Activated naive CD8-positive, alpha-beta T cell treated with anti-CD3 and anti-CD28 coated beads, Interleukin-2, amount 50 U/mL, for 24 hours (primary cell): Measurements from ENCODE around the gene MYH14.

ENCODE experiments used
- ATAC-seq: fragments of 150-1000 bp; cut with Tn5 transposase; one replicate; pipeline ENCODE4 v1.10.0; 2021
- DNase-seq: peaks from one replicate; pipeline ENCODE4 v3.0.0; 2021
- H3K27ac Mint-ChIP-seq: one replicate; pipeline ENCODE4 v1.8.0; 2021; ENCODE audit warnings: mild to moderate bottlenecking, mixed read lengths
- H3K27me3 Mint-ChIP-seq: one replicate; pipeline ENCODE4 v1.8.0; 2021; ENCODE audit warnings: mixed read lengths
- H3K36me3 Mint-ChIP-seq: one replicate; pipeline ENCODE4 v1.8.0; 2021; ENCODE audit warnings: low read depth, mixed read lengths
- H3K4me1 Mint-ChIP-seq: one replicate; pipeline ENCODE4 v1.8.0; 2021; ENCODE audit warnings: mixed read lengths
- H3K4me3 Mint-ChIP-seq: one replicate; pipeline ENCODE4 v1.8.0; 2021; ENCODE audit warnings: mild to moderate bottlenecking, moderate library complexity, mixed read lengths
- H3K9me3 Mint-ChIP-seq: one replicate; pipeline ENCODE4 v1.8.0; 2021; ENCODE audit warnings: mixed read lengths

MYH14 gene

GRCh38 chr19:50250450-50251136 lies 47.2 kb downstream of the MYH14 start:
- Mint-ChIP-seq H3K27me3 (peaks cover 12% of the 10 kb centered on the region), H3K9me3 (peaks cover 20% of the 10 kb centered on the region), H3K27ac (no peak overlapping the region), H3K4me3 (no peak overlapping the region), H3K4me1 (no peaks in the 10 kb centered on the region), H3K36me3 (peaks cover 2% of the 10 kb centered on the region)
- no peak for ATAC-seq
- no peak for DNase-seq

- H3K27ac Mint-ChIP-seq = no peak overlapping the region
Measured at GRCh38 chr19:50252111-50252886, 48.9 kb downstream of the MYH14 start.

GRCh38 chr19:50252887-50253268 lies 49.5 kb downstream of the MYH14 start:
- Mint-ChIP-seq H3K4me1 (no peaks in the 10 kb centered on the region), H3K27me3 (peaks cover 15% of the 10 kb centered on the region), H3K4me3 (no peak overlapping the region), H3K36me3 (peaks cover 2% of the 10 kb centered on the region), H3K9me3 (peaks cover 20% of the 10 kb centered on the region), H3K27ac (no peak overlapping the region)
- no peak for DNase-seq
- no peak for ATAC-seq

More at GRCh38 chr19:50252111-50252886, 48.9 kb downstream of the MYH14 start:
- peak; percentile 52 for DNase-seq
- H3K4me3 Mint-ChIP-seq = no peak overlapping the region
- H3K4me1 Mint-ChIP-seq = no peaks in the 10 kb centered on the region
- H3K9me3 Mint-ChIP-seq = peaks cover 20% of the 10 kb centered on the region
- peaks cover 2% of the 10 kb centered on the region for H3K36me3 Mint-ChIP-seq
- peaks cover 12% of the 10 kb centered on the region for H3K27me3 Mint-ChIP-seq
- no peak for ATAC-seq

- DNase-seq (no peak), ATAC-seq (no peak)
- Mint-ChIP-seq H3K36me3 (peaks cover 2% of the 10 kb centered on the region), H3K27ac (no peak overlapping the region), H3K9me3 (peaks cover 20% of the 10 kb centered on the region), H3K4me1 (no peaks in the 10 kb centered on the region), H3K4me3 (no peak overlapping the region), H3K27me3 (peaks cover 13% of the 10 kb centered on the region)
Measured at GRCh38 chr19:50255115-50255514, 51.7 kb downstream of the MYH14 start.

GRCh38 chr19:50257141-50257540 lies 53.7 kb downstream of the MYH14 start:
- H3K4me1 Mint-ChIP-seq = no peaks in the 10 kb centered on the region
- DNase-seq (no peak), ATAC-seq (no peak)
- H3K36me3 Mint-ChIP-seq = peaks cover 2% of the 10 kb centered on the region
- no peak overlapping the region for H3K4me3 Mint-ChIP-seq
- H3K27me3 Mint-ChIP-seq = peaks cover 13% of the 10 kb centered on the region
- peaks cover 20% of the 10 kb centered on the region for H3K9me3 Mint-ChIP-seq
- H3K27ac Mint-ChIP-seq = no peak overlapping the region

GRCh38 chr19:50258918-50259372 lies 55.5 kb downstream of the MYH14 start:
- Mint-ChIP-seq H3K4me3 (no peak overlapping the region), H3K36me3 (no peaks in the 10 kb centered on the region), H3K27me3 (peaks cover 13% of the 10 kb centered on the region), H3K27ac (no peak overlapping the region), H3K9me3 (peaks cover 13% of the 10 kb centered on the region), H3K4me1 (no peaks in the 10 kb centered on the region)
- ATAC-seq = no peak
- DNase-seq = peak; percentile 53

- ATAC-seq (no peak), DNase-seq (no peak)
- H3K36me3 Mint-ChIP-seq = no peaks in the 10 kb centered on the region
- no peaks in the 10 kb centered on the region for H3K4me1 Mint-ChIP-seq
- no peaks in the 10 kb centered on the region for H3K9me3 Mint-ChIP-seq
- H3K27ac Mint-ChIP-seq = no peak overlapping the region
- peaks cover 10% of the 10 kb centered on the region for H3K27me3 Mint-ChIP-seq
- H3K4me3 Mint-ChIP-seq = no peak overlapping the region
Measured at GRCh38 chr19:50261446-50261970, 58.1 kb downstream of the MYH14 start.

GRCh38 chr19:50263176-50263575 lies 59.8 kb downstream of the MYH14 start:
- no peaks in the 10 kb centered on the region for H3K36me3 Mint-ChIP-seq
- no peak overlapping the region for H3K4me3 Mint-ChIP-seq
- H3K4me1 Mint-ChIP-seq = no peaks in the 10 kb centered on the region
- no peak overlapping the region for H3K27ac Mint-ChIP-seq
- no peak for ATAC-seq
- peaks cover 16% of the 10 kb centered on the region for H3K27me3 Mint-ChIP-seq
- DNase-seq = no peak
- H3K9me3 Mint-ChIP-seq = no peaks in the 10 kb centered on the region

- DNase-seq (no peak), ATAC-seq (no peak)
- Mint-ChIP-seq H3K36me3 (no peaks in the 10 kb centered on the region), H3K27ac (no peak overlapping the region), H3K4me3 (no peak overlapping the region), H3K27me3 (peaks cover 17% of the 10 kb centered on the region), H3K4me1 (no peaks in the 10 kb centered on the region), H3K9me3 (no peaks in the 10 kb centered on the region)
Measured at GRCh38 chr19:50264483-50265186, 61.2 kb downstream of the MYH14 start.

- Mint-ChIP-seq H3K27me3 (peaks cover 19% of the 10 kb centered on the region), H3K4me1 (no peaks in the 10 kb centered on the region), H3K9me3 (no peaks in the 10 kb centered on the region), H3K27ac (no peak overlapping the region), H3K36me3 (no peaks in the 10 kb centered on the region), H3K4me3 (no peak overlapping the region)
- DNase-seq (no peak), ATAC-seq (no peak)
Measured at GRCh38 chr19:50266041-50266440, 62.6 kb downstream of the MYH14 start.

GRCh38 chr19:50266896-50267295 lies 63.5 kb downstream of the MYH14 start:
- H3K4me3 Mint-ChIP-seq = no peak overlapping the region
- no peak overlapping the region for H3K27ac Mint-ChIP-seq
- no peaks in the 10 kb centered on the region for H3K36me3 Mint-ChIP-seq
- ATAC-seq (no peak), DNase-seq (peak; percentile 35)
- H3K9me3 Mint-ChIP-seq = no peaks in the 10 kb centered on the region
- peaks cover 22% of the 10 kb centered on the region for H3K27me3 Mint-ChIP-seq
- no peaks in the 10 kb centered on the region for H3K4me1 Mint-ChIP-seq

GRCh38 chr19:50268041-50268440 lies 64.6 kb downstream of the MYH14 start:
- ATAC-seq (no peak), DNase-seq (no peak)
- H3K4me1 Mint-ChIP-seq = no peaks in the 10 kb centered on the region
- H3K9me3 Mint-ChIP-seq = no peaks in the 10 kb centered on the region
- H3K36me3 Mint-ChIP-seq = no peaks in the 10 kb centered on the region
- no peak overlapping the region for H3K27ac Mint-ChIP-seq
- H3K4me3 Mint-ChIP-seq = no peak overlapping the region
- peaks cover 22% of the 10 kb centered on the region for H3K27me3 Mint-ChIP-seq

GRCh38 chr19:50268501-50268900 lies 65.1 kb downstream of the MYH14 start:
- H3K9me3 Mint-ChIP-seq = no peaks in the 10 kb centered on the region
- DNase-seq (no peak), ATAC-seq (no peak)
- no peak overlapping the region for H3K27ac Mint-ChIP-seq
- H3K4me1 Mint-ChIP-seq = no peaks in the 10 kb centered on the region
- peaks cover 22% of the 10 kb centered on the region for H3K27me3 Mint-ChIP-seq
- H3K36me3 Mint-ChIP-seq = no peaks in the 10 kb centered on the region
- H3K4me3 Mint-ChIP-seq = no peak overlapping the region

- H3K4me3 Mint-ChIP-seq = no peak overlapping the region
- DNase-seq (no peak), ATAC-seq (no peak)
- no peak overlapping the region for H3K27ac Mint-ChIP-seq
- no peaks in the 10 kb centered on the region for H3K36me3 Mint-ChIP-seq
- H3K4me1 Mint-ChIP-seq = no peaks in the 10 kb centered on the region
- no peaks in the 10 kb centered on the region for H3K9me3 Mint-ChIP-seq
- peaks cover 22% of the 10 kb centered on the region for H3K27me3 Mint-ChIP-seq
Measured at GRCh38 chr19:50269653-50270052, 66.2 kb downstream of the MYH14 start.
